Superior temporal gyrus (tissue), 1 donor: ENCODE results near the gene INPP5D.

ENCODE experiments used
- DNase-seq: peaks from one replicate; pipeline ENCODE4 v3.0.0-alpha.2; 2016; ENCODE audit errors: extremely low spot score

Gene INPP5D

DNA sequence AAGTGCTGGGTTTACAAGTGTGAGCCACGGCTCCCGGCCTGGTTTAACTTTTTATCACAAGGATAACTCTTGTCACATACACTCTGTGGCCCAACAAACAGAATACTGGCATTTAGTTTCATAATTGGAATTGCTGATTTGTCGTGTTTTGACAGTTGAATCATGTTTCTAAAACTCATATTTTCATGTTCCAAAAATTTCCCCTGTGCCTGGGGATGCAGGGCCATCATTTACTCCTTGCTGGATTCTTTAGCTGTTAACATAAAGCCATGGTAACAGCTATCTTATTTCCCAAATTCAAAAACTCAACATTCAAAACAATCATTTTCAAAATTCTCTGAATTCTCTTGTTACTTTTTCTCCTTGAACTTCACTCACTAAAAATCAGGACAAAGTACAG lies 174.9 kb downstream of the INPP5D start:
- DNase-seq: no peak

DNA sequence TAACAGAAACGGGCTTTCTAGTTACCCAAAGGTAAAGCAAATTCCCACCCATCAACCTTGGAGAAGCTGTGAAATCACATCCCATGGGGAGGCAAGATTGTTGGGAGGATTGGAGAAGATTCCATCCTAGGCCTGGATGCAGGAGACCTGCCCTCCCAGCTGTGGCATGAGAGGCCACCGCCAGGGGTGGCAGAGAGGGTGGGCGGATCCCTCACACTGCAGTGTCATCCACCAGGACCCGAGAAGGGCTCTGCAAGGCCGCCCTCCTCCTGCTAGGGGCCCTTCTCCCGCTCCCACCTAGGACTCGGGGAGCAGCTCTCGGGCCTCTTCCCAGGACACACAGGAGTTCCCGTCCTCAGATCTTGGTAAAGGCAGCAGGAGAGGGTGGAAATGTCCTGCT lies 175.8 kb downstream of the INPP5D start:
- no peak for DNase-seq

DNA sequence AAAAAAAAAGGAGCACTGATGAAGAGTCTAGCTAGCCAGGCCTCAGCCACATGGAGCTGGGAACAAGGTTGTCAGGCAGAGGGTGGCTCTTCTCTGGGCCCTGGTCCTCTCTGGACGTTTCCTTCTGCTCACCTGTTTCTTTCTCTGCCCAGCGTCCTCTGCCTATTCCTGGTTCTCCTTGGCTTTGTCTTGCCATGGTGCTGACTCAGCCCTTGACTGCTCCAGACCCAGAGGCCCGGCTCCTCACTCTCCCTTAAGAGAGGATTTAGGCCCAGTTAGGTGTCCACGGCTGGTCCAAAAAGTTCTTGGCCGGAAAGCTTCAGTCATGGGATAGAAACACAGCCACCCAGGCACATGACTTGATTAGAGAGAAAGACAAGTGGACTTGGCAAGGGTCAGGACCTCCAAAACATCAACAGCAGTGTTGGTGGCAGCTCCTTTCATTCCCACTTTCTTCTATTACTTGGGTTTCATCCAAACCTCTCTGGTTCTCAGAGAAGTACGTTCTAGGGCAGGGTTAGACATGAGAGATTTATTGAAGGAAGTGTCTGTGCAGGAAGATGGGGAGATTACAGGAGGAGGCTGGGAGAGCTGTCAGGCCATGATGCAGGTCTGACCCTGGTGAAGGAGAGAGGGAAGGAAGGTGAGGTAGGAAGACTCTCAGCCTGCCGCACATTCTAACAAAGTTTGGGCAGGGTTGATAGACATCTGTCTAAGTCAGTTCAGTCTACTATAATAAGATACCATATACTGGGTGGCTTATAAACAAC lies 176.9 kb downstream of the INPP5D start:
- DNase-seq: no peak

DNA sequence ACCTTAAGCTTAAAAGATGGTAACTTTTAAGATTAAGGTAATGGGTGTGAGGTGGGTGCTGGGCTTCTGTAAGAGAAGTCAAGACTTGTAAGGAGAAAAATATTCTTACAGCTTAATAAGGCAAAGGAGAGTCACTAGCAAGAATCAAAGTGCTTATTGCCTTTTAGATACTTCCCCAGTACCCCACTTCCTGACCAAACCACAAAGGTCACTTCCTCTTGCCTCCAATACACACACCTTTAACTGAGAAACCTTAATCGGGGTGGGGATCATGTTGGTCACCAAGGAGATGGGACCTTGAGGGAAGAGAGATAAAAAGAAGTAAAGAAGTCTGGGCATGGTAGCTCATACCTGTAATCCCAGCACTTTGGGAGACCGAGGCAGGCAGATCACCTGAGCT lies 180.8 kb downstream of the INPP5D start:
- DNase-seq: no peak

DNA sequence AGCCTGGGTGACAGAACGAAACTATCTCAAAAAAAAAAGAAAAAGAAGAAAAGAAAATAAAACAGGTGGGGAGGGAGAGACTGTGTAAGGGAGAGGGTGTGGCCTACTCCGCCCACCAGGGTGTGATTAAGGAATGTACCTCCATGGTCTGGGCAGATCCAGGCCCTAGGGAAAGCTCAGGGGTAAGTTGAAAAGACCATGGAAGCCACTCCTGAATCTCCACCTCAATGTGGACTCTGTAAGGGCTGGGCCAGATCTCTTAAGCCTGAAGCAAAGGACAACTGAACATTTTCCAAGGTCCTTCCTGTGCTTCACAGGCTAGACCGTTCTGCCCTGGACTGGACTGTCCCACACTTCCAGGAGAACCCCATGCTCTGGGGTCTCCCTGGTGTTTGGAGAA lies 181.7 kb downstream of the INPP5D start:
- no peak for DNase-seq

DNA sequence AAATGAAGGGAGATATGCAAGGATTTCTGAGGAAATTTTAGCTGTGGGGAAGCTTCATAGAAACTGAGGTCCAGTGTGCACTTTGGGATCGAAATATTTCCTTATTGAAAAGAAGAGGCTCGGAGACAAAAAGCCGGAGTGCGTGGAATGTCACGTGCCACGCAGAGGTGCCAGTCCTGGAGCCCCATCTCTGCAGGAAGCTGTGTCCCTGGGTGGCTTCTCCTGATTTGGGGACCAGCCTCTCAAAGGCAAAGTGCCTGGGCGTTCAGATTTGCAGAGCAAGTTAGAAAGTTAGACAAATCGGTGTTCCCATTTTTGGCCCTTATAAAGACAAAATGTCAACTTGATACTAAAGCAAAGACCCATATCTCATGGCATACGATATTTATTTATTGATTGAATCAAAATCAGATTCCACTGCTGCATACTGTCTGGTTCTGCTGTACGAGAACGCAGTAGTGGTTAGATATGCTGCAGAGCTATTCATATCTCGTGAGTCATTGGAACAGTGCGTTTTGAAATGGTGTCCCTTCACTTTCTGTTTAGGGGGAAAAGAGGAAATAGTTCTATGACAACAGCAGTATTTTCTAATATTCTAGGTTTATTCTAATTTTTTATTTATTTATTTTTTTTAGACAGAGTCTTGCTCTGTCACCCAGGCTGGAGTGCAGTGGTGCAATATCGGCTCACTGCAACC lies 182.2 kb downstream of the INPP5D start:
- peak; percentile 52 for DNase-seq

DNA sequence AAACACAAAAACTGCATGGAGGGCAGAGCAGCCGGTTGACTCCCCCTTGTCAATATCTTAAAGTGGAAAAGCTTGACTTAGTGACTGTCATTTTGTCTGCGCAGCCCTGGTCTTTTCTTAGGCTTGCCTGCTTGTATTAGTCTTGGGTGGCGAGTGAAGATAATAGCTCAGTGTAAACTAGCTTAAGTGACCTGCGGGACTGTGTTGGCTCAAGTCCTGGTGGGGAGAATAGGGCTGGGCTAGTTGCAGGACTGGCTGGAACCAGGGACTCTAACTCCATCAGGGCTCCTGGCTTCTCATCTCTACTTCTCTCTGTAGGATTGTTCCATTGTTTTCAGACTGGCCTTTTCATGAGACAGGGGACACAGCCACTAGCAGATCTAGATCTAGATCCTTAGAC lies 183.2 kb downstream of the INPP5D start:
- DNase-seq: no peak

DNA sequence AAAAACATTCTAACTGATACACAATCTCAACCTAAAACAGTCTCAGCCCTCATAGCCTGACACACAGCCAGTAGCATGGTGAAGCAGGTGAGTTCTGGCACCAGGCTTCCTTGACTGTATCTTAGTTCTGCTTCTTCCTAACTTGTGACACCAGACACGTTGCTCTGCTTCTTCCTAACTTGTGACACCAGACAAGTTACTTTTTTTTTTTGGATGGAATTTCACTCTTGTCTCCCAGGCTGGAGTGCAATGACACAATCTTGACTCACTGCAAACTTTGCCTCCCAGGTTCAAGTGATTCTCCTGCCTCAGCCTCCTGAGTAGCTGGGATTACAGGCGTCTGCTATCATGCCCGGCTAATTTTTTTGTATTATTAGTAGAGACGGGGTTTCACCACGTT lies 184.7 kb downstream of the INPP5D start:
- no peak for DNase-seq

DNA sequence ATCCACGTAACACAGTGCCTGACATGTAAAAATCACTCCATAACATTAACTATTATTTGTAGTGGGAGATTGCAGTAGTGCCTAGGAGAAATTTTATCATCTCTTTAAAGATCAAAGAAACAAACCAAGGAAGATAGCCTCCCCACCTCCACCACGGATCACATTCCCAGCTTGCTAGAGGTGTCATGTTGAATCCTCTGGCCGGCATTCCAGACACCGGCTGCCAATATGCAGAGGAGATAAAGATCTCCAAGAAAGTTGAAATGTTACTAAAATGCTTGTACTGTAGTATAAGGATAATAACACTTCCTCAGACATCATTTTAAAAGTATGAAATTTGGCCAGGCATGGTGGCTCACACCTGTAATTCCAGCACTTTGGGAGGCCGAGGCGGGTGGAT lies 185.3 kb downstream of the INPP5D start:
- DNase-seq: no peak

DNA sequence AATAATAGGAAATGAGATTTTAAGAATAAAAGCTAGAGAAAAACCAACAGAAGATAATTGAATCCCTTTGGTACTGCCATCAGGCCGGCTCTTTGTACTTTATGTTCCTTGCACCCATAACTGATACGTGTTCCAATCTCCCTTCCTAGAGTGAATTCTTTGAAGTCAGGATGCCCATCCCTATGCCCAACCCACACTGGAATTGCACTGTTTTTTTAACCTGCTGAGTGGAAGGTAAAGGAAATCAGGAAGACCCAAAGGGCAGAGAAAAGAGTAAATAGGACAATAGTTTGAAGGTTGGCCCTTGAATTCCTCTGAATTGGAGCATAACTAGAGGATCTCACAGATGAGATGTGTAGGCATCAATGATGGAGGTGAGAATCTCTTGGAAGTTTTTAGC lies 187.0 kb downstream of the INPP5D start:
- DNase-seq: no peak

DNA sequence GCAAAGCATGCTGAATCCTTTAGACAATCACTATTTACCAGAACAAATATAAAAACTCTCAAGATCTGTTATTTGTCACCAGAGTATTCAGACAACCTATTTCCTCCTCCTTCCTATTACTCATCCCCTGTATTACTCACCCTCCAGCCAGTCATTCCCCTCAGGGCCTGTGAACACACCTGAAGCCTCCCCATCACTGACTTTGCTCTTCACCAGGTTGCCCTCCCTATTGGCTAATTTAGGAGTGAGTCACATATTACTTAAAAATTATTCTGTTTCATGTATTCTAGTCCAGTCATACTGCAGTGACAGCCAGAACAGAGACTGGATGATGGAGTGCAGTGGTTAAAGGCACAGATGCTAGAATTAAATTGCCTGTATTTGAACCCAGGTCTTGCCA lies 187.6 kb downstream of the INPP5D start:
- no peak for DNase-seq

DNA sequence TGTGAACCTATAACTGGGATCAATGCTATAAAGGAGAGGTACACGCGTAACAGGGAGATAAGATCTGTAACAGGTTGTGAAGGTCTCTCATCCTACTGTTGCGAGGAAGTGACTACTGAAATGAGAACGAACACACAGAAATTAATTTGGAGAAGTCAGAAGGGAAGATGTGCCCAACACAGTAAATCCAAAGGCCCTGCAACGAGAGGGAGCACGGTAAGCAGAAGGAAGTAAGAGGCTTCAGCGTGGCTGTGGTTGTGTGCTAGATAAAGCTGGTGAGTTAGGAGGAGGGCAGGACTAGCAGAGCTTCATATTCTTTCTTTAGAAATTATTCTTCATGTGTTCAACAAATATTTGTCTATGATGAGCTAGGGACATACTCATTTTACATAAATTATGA lies 188.9 kb downstream of the INPP5D start:
- no peak for DNase-seq

DNA sequence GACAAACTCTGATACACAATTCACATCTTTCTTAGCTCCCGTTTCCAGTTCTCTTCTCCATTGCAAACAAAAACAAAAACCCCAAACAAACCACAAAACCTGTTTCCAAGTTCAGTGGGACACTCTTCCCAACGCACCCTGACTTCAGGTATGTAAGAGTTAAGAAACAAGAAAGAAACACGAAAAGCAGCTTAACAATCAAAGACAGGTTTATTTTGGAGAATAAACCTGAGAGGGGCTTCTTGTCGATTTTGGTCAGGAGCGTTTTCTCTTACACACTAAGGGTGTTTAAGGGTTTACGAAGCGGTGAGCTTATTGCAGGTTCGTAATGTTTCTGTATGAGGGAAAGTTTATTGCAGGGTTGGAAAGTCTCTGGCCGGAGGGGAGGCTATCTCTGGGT lies 190.4 kb downstream of the INPP5D start:
- no peak for DNase-seq

DNA sequence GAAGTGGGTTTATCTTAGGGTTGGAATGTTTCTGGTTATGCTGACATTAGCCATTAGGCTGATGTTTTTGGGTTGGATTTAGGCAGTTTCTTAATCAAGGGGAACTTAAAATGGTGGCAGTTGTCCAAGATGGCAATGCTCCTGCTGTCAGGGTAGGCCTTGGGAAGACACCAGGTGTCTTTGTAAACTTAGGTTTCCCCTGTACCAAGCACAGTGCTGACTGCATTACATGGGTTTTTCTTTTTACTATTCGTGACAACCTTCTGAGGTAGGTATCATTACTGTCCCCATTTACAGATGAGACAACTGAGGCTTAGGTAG lies 190.8 kb downstream of the INPP5D start:
- no peak for DNase-seq

DNA sequence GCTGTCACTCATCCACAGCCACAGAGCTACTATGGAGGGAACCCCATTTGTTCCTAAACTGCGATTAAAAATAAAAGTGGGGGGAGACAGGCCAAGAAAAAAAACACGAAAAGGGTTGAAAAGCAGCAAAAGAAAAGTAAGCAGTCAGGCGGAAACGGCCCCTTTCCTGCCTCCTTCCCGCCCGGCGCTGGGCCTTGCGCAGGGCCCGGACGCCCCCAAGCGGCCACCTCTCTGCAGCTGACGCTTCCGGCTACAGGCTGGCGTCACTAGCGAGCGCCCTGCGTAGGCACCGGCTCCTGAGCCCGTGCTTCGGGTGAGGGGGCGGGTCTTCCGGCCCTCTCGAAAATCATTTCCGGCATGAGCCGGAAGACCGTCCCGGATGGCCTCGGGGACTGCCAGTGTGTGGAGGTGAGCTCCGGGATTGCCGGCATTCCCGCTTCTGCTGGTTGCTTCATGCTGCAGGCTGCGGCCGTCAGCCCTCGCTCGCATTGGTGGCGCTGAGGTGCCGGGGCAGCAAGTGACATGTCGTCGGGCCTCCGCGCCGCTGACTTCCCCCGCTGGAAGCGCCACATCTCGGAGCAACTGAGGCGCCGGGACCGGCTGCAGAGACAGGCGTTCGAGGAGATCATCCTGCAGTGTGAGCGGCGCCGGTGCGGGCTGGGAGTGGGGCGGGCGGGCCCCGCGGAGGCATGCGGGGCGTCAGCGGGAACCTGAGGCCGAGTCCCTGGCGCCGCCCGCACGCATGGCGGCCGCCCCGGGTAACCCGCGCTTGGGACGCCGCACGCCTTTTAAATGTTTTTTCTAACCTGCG lies 191.4 kb downstream of the INPP5D start, which contains the start of gene ATG16L1:
TSS of gene ATG16L1 (plus strand) at position 368 of the 811 bp plus-strand sequence. CDS start at position 523, 155 bp downstream.
- DNase-seq: peak; percentile 98

DNA sequence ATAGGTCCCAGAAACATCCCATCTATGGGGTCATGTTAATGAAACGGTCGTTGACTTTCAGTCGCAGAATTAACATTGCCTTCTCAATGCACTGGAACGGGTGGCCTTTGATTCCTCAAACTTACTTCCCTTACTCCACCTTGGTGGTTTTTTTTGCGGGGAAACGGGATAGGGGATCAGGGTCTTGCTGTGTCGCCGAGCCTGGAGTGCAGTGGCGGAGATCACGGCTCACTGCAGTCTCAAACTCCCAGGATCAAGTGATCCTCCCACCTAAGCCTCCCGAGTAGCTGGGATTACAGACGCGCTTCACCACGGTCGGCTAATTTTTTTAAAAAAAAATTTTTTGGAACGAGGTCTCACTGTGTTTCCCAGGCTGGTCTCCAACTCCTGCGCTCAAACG lies 192.1 kb downstream of the INPP5D start:
- no peak for DNase-seq

DNA sequence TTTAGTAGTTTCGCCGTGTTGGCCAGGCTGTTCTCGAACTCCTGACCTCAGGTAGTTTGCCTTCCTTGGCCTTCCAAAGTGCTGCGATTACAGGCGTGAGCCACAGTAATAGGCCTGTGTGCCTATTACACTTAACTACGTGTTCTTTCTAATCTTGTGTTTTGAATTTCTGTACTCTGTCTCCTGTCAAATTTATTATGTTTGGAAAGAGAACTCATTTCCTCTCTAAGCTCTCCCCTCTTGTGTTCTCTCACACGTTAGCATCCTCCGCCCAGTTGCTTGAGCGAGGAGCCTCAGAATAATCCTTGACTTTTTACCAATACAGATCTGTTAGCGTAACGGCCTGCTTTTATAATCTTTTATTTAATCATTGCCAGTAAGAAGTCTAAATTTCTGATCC lies 195.0 kb downstream of the INPP5D start:
- DNase-seq: no peak

DNA sequence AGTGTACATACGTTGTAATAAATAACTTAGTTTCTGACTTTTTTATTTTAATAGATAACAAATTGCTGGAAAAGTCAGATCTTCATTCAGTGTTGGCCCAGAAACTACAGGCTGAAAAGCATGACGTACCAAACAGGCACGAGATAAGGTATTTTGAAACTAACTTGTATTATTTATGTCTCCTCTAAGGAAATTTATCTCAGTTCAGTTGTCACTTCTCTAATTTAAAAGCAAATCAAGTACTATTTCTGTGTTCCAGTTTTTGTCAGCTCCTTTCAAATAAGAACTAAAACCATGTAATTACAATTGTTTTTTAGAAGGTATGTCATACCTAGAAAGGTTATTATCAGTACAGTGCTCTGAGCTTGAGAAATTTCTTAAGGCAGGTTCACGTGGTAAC lies 195.9 kb downstream of the INPP5D start:
- DNase-seq: no peak
